ENCODE data around the gene PON2.

DNA sequence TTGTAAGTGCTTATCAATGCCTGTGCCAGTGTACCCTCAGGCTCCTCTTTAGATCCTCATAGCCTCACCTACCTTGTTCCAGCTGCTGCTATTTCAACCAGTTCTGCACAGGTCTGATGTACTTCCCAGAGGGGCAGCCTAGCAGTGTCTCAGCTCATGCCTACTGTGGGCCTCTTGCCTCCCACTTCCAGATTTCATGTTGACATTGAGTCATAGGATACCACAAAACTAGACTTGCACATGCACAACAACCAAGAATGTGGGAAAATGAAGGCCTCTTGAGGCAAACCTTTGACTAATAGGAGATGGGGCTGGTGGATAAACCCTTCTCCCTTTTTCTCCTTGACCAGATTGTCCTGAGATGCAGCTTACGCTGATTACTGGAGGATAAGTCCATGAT lies 69.7 kb downstream of the PON2 start:
- TF ChIP-seq EZH2 (IDR thresholded peaks at IDR 0.05; ENCODE audit: low read depth, unreplicated experiment) (no peak), CREB1 (CRISPR knock-in tag; IDR thresholded peaks at IDR 0.05; ENCODE audit: low read depth) (no peak), EZH2phosphoT487 (IDR thresholded peaks at IDR 0.05; ENCODE audit: unreplicated experiment) (no peak), POLR2AphosphoS5 (IDR thresholded peaks at IDR 0.05; ENCODE audit: low read depth) (no peak)
- TF ChIP-seq, protein P1, sequence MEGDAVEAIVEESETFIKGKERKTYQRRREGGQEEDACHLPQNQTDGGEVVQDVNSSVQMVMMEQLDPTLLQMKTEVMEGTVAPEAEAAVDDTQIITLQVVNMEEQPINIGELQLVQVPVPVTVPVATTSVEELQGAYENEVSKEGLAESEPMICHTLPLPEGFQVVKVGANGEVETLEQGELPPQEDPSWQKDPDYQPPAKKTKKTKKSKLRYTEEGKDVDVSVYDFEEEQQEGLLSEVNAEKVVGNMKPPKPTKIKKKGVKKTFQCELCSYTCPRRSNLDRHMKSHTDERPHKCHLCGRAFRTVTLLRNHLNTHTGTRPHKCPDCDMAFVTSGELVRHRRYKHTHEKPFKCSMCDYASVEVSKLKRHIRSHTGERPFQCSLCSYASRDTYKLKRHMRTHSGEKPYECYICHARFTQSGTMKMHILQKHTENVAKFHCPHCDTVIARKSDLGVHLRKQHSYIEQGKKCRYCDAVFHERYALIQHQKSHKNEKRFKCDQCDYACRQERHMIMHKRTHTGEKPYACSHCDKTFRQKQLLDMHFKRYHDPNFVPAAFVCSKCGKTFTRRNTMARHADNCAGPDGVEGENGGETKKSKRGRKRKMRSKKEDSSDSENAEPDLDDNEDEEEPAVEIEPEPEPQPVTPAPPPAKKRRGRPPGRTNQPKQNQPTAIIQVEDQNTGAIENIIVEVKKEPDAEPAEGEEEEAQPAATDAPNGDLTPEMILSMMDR (conservative IDR thresholded peaks at IDR 0.05; ENCODE audit: low read depth in 2 of 2): no peak
- TF ChIP-seq, protein P2, sequence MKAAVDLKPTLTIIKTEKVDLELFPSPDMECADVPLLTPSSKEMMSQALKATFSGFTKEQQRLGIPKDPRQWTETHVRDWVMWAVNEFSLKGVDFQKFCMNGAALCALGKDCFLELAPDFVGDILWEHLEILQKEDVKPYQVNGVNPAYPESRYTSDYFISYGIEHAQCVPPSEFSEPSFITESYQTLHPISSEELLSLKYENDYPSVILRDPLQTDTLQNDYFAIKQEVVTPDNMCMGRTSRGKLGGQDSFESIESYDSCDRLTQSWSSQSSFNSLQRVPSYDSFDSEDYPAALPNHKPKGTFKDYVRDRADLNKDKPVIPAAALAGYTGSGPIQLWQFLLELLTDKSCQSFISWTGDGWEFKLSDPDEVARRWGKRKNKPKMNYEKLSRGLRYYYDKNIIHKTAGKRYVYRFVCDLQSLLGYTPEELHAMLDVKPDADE (IDR thresholded peaks at IDR 0.05): no peak
